ENCODE measurements around the gene PTHLH.

The PTHLH gene

DNA sequence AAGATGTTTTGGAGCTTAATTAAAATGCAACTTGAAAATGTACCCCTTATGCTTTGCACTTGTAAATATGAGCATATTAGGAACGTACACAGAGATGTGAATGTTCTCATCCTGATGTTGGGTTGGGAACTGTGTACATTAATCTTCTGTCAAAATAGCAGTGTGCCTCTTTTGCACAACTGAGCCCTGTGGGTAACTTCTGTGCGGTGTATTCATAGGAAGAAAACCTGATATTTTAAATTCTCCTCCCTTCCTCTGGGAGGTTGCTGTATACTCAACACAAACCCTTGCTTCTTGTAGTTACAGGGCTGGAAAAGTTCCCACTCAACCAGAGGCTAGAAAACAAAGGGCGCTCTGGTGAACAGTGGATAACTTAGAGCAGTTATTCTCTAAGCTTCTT is 18.7 kb downstream of the PTHLH start:
- no peaks in the 10 kb centered on the region for H3K27me3 ChIP-seq (ENCODE audit: insufficient read depth, low read depth)
- no peak overlapping the region for H2AFZ ChIP-seq (ENCODE audit: low read depth)
- H3K4me2 ChIP-seq: no peak overlapping the region
- no peaks in the 10 kb centered on the region for H3K79me2 ChIP-seq (ENCODE audit: insufficient read depth, low read depth)
- H3K4me3 ChIP-seq (IDR thresholded peaks at IDR 0.05; ENCODE audit: insufficient read depth, low read depth, low read length): no peak overlapping the region
- H4K20me1 ChIP-seq (ENCODE audit: insufficient read depth): no peaks in the 10 kb centered on the region
- no peak overlapping the region for H3K27ac ChIP-seq
- TF ChIP-seq, protein P1, sequence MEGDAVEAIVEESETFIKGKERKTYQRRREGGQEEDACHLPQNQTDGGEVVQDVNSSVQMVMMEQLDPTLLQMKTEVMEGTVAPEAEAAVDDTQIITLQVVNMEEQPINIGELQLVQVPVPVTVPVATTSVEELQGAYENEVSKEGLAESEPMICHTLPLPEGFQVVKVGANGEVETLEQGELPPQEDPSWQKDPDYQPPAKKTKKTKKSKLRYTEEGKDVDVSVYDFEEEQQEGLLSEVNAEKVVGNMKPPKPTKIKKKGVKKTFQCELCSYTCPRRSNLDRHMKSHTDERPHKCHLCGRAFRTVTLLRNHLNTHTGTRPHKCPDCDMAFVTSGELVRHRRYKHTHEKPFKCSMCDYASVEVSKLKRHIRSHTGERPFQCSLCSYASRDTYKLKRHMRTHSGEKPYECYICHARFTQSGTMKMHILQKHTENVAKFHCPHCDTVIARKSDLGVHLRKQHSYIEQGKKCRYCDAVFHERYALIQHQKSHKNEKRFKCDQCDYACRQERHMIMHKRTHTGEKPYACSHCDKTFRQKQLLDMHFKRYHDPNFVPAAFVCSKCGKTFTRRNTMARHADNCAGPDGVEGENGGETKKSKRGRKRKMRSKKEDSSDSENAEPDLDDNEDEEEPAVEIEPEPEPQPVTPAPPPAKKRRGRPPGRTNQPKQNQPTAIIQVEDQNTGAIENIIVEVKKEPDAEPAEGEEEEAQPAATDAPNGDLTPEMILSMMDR (conservative IDR thresholded peaks at IDR 0.05; ENCODE audit: low read depth, low read length): no peak
- no peaks in the 10 kb centered on the region for H3K4me1 ChIP-seq (ENCODE audit: low read depth, poor library complexity, severe bottlenecking)
- H3K36me3 ChIP-seq (ENCODE audit: insufficient read depth): no peaks in the 10 kb centered on the region
- no peak overlapping the region for H3K9ac ChIP-seq

GRCh38 chr12:27953348-27953747 is 19.2 kb downstream of the PTHLH start:
- TF ChIP-seq, protein P1 (conservative IDR thresholded peaks at IDR 0.05; ENCODE audit: low read depth, low read length): no peak
- H3K4me3 ChIP-seq (IDR thresholded peaks at IDR 0.05; ENCODE audit: insufficient read depth, low read depth, low read length): no peak overlapping the region
- H3K4me2 ChIP-seq: no peak overlapping the region
- no peaks in the 10 kb centered on the region for H3K79me2 ChIP-seq (ENCODE audit: insufficient read depth, low read depth)
- no peak overlapping the region for H2AFZ ChIP-seq (ENCODE audit: low read depth)
- no peak overlapping the region for H3K27ac ChIP-seq
- H3K4me1 ChIP-seq (ENCODE audit: low read depth, poor library complexity, severe bottlenecking): no peaks in the 10 kb centered on the region
- no peaks in the 10 kb centered on the region for H3K36me3 ChIP-seq (ENCODE audit: insufficient read depth)
- H4K20me1 ChIP-seq (ENCODE audit: insufficient read depth): no peaks in the 10 kb centered on the region
- no peaks in the 10 kb centered on the region for H3K27me3 ChIP-seq (ENCODE audit: insufficient read depth, low read depth)
- H3K9ac ChIP-seq: no peak overlapping the region

- Histone ChIP-seq H3K4me3 (IDR thresholded peaks at IDR 0.05; ENCODE audit: insufficient read depth, low read depth, low read length) (no peak overlapping the region), H3K27ac (no peak overlapping the region), H3K27me3 (ENCODE audit: insufficient read depth, low read depth) (no peaks in the 10 kb centered on the region), H2AFZ (ENCODE audit: low read depth) (no peak overlapping the region), H3K36me3 (ENCODE audit: insufficient read depth) (no peaks in the 10 kb centered on the region), H3K79me2 (ENCODE audit: insufficient read depth, low read depth) (no peaks in the 10 kb centered on the region), H4K20me1 (ENCODE audit: insufficient read depth) (no peaks in the 10 kb centered on the region), H3K9ac (no peak overlapping the region), H3K4me1 (ENCODE audit: low read depth, poor library complexity, severe bottlenecking) (no peaks in the 10 kb centered on the region), H3K4me2 (no peak overlapping the region)
- TF ChIP-seq, protein P1 (conservative IDR thresholded peaks at IDR 0.05; ENCODE audit: low read depth, low read length): no peak
Measured at GRCh38 chr12:27952510-27952909, 20.0 kb downstream of the PTHLH start.

DNA sequence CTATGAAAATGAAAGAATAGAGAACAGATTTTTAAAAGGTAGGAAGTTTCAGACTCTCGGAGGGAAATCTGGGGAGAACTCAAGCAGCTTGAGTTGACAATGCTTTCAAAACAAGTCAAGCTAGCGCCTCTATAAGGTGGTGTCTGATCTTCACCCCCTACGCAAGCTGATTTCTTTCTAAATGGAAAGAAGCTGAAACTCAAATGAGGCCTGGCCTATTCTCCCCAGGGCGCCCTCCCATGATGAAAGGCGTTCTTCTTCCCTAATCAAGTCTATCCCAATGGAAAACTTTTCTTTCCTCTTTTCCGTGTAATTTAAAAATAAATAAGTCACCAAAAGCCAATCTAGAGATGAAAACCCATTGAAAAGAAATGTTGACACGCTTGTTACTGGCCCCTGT is 20.6 kb downstream of the PTHLH start:
- no peaks in the 10 kb centered on the region for H3K79me2 ChIP-seq (ENCODE audit: insufficient read depth, low read depth)
- TF ChIP-seq, protein P1 (conservative IDR thresholded peaks at IDR 0.05; ENCODE audit: low read depth, low read length): no peak
- no peaks in the 10 kb centered on the region for H4K20me1 ChIP-seq (ENCODE audit: insufficient read depth)
- no peak overlapping the region for H3K9ac ChIP-seq
- no peaks in the 10 kb centered on the region for H3K27me3 ChIP-seq (ENCODE audit: insufficient read depth, low read depth)
- H2AFZ ChIP-seq (ENCODE audit: low read depth): no peak overlapping the region
- H3K4me3 ChIP-seq (IDR thresholded peaks at IDR 0.05; ENCODE audit: insufficient read depth, low read depth, low read length): no peak overlapping the region
- H3K4me1 ChIP-seq (ENCODE audit: low read depth, poor library complexity, severe bottlenecking): no peaks in the 10 kb centered on the region
- no peak overlapping the region for H3K4me2 ChIP-seq
- H3K27ac ChIP-seq: no peak overlapping the region
- no peaks in the 10 kb centered on the region for H3K36me3 ChIP-seq (ENCODE audit: insufficient read depth)
